Measurements from ENCODE around the gene FHOD1. TPM values are rescaled to one million over a fixed set of nuclear protein-coding genes. Genes with fewer than 3 reads are reported as not detected.

The FHOD1 gene
- total and polyA plus RNA-seq, 12 donors = 16.6 to 148 (median 45.5) TPM

DNA sequence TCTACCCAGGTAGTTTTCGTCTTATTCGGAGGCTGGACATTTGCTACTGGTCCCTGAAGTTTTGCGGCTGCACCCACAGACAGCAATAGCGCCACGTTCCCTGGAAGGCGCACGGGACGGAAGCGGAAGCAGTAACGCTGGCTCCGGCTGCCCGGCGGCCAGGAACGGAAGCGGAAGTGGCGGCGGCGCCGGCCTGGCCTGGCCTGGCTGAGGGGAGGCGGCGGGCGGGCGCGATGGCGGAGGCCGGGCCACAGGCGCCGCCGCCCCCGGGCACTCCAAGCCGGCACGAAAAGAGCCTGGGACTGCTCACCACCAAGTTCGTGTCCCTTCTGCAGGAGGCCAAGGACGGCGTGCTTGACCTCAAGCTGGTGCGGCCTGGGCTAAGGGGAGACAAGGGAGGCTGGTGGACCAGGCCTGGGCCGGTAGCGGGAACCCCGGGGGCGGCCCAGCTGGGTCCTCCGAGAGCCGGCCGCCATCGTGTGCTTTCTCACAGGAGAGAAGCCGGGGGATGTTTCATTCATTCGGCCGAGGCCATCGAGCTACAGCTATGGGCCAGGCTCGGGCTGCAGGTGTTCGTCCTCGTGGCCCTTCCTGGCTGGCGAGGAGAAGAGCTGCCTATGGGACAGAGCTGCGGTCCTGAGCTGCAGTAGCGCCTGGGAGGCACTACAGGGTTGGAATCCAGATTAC is 55.1 kb downstream of the FHOD1 start, which contains the start of gene E2F4:
TSS of gene E2F4 (plus strand) at position 161 of the 687 bp plus-strand sequence. CDS start at position 234, 73 bp downstream.
- peak within 1 kb of the TSS; percentile 31 to 98 (median 89) for H3K4me3 ChIP-seq
- peak; percentile 88 to 96 (median 92) for DNase-seq
- WGBS, 4 donors = 0 to 1% (median 0%) methylated on average over 7 to 54 of the region's 54 CpGs
- peak within 1 kb of the TSS in 4 of 5 donors; percentile 7 to 87 (median 68) for H3K27ac ChIP-seq
- peaks cover 11 to 29% of the 10 kb centered on the region in 2 donors for H3K4me1 ChIP-seq (replicated peaks in 1 of 2)
- no peaks in the 10 kb centered on the region for H3K9me3 ChIP-seq (replicated peaks in 1 of 3)
- intact Hi-C loops (cut with DNase I) = no loop called here
- TF ChIP-seq, protein P1, sequence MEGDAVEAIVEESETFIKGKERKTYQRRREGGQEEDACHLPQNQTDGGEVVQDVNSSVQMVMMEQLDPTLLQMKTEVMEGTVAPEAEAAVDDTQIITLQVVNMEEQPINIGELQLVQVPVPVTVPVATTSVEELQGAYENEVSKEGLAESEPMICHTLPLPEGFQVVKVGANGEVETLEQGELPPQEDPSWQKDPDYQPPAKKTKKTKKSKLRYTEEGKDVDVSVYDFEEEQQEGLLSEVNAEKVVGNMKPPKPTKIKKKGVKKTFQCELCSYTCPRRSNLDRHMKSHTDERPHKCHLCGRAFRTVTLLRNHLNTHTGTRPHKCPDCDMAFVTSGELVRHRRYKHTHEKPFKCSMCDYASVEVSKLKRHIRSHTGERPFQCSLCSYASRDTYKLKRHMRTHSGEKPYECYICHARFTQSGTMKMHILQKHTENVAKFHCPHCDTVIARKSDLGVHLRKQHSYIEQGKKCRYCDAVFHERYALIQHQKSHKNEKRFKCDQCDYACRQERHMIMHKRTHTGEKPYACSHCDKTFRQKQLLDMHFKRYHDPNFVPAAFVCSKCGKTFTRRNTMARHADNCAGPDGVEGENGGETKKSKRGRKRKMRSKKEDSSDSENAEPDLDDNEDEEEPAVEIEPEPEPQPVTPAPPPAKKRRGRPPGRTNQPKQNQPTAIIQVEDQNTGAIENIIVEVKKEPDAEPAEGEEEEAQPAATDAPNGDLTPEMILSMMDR (IDR thresholded peaks at IDR 0.05) = peak in 1 of 6 experiments; percentile 8
- peak; percentile 41 to 73 for TF ChIP-seq POLR2A (IDR thresholded peaks at IDR 0.05)
- no peaks in the 10 kb centered on the region for H3K27me3 ChIP-seq
- H3K36me3 ChIP-seq (replicated peaks in 1 of 2) = peaks cover 0 to 38% of the 10 kb centered on the region in 2 donors

DNA sequence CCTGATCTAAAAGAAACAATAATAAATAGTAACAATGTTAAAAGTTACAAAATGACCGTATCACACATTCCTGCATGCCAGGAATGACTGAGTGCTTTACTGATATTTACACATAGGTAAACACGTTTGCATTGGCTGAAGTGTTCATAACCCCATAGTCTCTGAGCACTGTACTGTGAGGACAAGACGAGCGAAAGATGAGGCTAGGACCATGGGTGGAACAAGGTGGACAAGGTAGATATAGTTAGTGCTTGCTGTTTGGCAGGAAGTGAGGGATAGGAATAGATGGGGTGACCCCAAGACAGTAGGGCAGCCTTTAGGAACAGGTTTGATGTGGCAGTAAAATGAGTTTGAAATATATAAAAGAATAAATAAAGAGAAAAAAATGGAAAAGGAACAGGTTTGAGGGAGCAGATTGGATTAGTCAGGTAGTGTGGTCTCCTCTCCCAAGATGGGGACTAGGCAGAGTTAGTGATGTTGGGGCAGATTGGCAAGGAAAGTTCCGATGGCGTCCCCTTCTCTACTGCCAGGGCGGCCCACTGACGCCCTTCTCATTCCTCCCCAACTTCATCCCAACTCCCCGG is 55.8 kb downstream of the FHOD1 start:
- no peak for DNase-seq
- TF ChIP-seq, protein P1 (IDR thresholded peaks at IDR 0.05) = no peak
- no peak for TF ChIP-seq POLR2A (IDR thresholded peaks at IDR 0.05)
- H3K4me1 ChIP-seq (replicated peaks in 1 of 2) = peaks cover 11 to 29% of the 10 kb centered on the region in 2 donors
- H3K27me3 ChIP-seq = no peaks in the 10 kb centered on the region
- peak overlapping the region in 1 of 5 donors; percentile 75 for H3K27ac ChIP-seq
- H3K36me3 ChIP-seq (replicated peaks in 1 of 2) = peaks cover 0 to 31% of the 10 kb centered on the region in 2 donors
- intact Hi-C loops (cut with DNase I) = no loop called here
- H3K9me3 ChIP-seq (replicated peaks in 1 of 3) = no peaks in the 10 kb centered on the region
- H3K4me3 ChIP-seq = peak overlapping the region in 1 of 4 donors; percentile 98
- WGBS, 4 donors = 21 to 24% (median 22%) methylated on average over 8 to 9 of the region's 9 CpGs

DNA sequence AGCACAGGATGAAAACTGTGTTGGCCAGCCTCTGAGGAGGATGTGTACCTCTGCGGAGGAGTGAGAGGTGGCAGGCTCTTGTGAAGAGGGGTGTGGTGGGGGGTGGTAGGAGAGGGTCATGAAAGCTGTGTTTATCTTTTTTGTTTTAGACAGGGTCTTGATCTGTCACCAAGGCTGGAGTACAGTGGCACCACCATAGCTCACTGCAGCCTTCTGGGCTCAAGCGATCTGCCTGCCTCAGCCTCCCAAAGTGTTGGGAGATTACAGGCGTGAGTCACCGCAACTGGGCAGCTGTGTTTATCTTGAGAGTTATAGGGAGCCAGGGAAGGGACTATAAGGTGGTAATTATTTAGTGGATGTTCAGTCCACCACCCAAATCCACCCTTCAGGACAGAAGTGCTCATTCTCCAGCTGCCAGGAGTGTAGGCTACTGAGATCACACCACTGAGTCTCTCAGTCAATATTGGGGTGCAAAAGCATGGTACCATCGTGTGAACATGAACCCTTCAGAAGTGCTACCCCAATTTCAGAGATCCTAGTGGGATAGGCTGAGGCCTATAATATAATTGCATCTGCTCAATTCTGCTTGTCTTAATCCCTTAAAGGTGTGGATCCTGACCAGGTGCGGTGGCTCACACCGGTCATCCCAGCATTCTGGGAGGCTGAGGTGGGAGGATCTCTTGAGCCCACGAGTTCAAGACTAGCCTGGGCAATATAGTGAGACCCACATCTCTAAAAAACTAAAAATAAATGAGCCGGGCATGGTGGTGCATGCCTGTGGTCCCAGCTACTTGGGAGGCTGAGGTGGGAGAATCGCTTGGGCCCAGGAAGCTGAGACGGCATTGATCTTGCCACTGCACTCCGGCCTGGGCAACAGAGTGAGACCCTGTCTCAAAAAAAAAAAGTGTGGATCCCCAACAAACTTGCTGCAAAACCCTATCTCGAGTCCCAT is 56.6 kb downstream of the FHOD1 start:
- Histone ChIP-seq H3K9me3 (replicated peaks in 1 of 3) (no peaks in the 10 kb centered on the region), H3K27ac (peak overlapping the region in 1 of 5 donors; percentile 57), H3K27me3 (no peaks in the 10 kb centered on the region), H3K4me1 (replicated peaks in 1 of 2) (peaks cover 11 to 30% of the 10 kb centered on the region in 2 donors), H3K4me3 (peak overlapping the region in 1 of 4 donors; percentile 19), H3K36me3 (replicated peaks in 1 of 2) (peaks cover 0 to 24% of the 10 kb centered on the region in 2 donors)
- no peak for TF ChIP-seq POLR2A (IDR thresholded peaks at IDR 0.05)
- TF ChIP-seq, protein P1 (IDR thresholded peaks at IDR 0.05) = no peak
- intact Hi-C loops (cut with DNase I) = no loop called here
- no peak for DNase-seq
- WGBS, 4 donors = 65 to 73% (median 72%) methylated on average over 12 to 13 of the region's 13 CpGs
